Tibial artery (tissue), 4 donors: ENCODE measurements around the gene C1RL.

Experiments
- DNase-seq, 2 donors: peaks; one replicate each; pipeline ENCODE4 v3.0.0-alpha.2; 2019
- H3K27ac ChIP-seq, 2 donors: fragments of 200-600 bp; sonication (generic) in 1 of 2; 1 replicate in 1 of 2; 2 replicates in 1 of 2; pipeline ENCODE4 v1.5.1; 2018 to 2019; ENCODE audit warnings: mild to moderate bottlenecking in 1 of 2
- H3K27me3 ChIP-seq, 2 donors: fragments of 200-600 bp; sonication (generic) in 1 of 2; one replicate each; pipeline versions ENCODE4 v1.5.1 to v1.6.0; 2016 to 2019
- H3K36me3 ChIP-seq, 3 donors: fragments of 200-600 bp; sonication (generic) in 2 of 3; one replicate each; pipeline ENCODE4 v1.5.1; 2016 to 2019; ENCODE audit warnings: mild to moderate bottlenecking in 2 of 3
- H3K4me1 ChIP-seq, 4 donors: fragments of 200-600 bp; sonication (generic) in 2 of 4; 1 replicate in 3 of 4; 2 replicates in 1 of 4; pipeline ENCODE4 v1.5.1; 2016 to 2019
- H3K4me3 ChIP-seq, 2 donors: fragments of 200-600 bp; sonication (generic) in 1 of 2; 1 replicate in 1 of 2; 2 replicates in 1 of 2; pipeline ENCODE4 v1.5.1; 2018 to 2019; ENCODE audit warnings: mild to moderate bottlenecking in 2 of 2
- H3K9me3 ChIP-seq, 3 donors: fragments of 200-600 bp; sonication (generic) in 1 of 3; one replicate each; pipeline ENCODE4 v1.5.1; 2016 to 2019
- CTCF ChIP-seq, 2 experiments: fragments of 200-600 bp in 1 of 2; fragments of 450-650 bp in 1 of 2; IDR thresholded peaks; one replicate each; pipeline ENCODE4 v1.5.1; 2017 to 2019; ENCODE audit warnings: antibody characterized with exemption in 2 of 2, mild to moderate bottlenecking in 1 of 2, moderate library complexity in 1 of 2
- intact Hi-C: fragments of 100-400 bp; cut with DNase I; formaldehyde crosslinking; loops from one replicate; pipeline ENCODE4 v1.15.0; 2023; ENCODE audit warnings: low total_unique reads

Gene C1RL

GRCh38 chr12:7106082-7106481 lies 2.9 kb downstream of the C1RL start:
- peaks cover 0 to 4% (median 0%) of the 10 kb centered on the region in 3 donors for H3K9me3 ChIP-seq
- no peak for TF ChIP-seq CTCF (IDR thresholded peaks at IDR 0.05)
- peaks cover 0 to 26% (median 10%) of the 10 kb centered on the region in 3 donors for H3K36me3 ChIP-seq
- H3K27ac ChIP-seq: no peak overlapping the region
- no peak overlapping the region for H3K4me3 ChIP-seq
- intact Hi-C loops: loop anchor here (5.0 kb wide), 1 partner anchor 89 kb away; the partner anchor contains the start of gene LPCAT3
- peaks cover 0 to 27% (median 14%) of the 10 kb centered on the region in 4 donors for H3K4me1 ChIP-seq
- DNase-seq: no peak
- no peaks in the 10 kb centered on the region for H3K27me3 ChIP-seq

GRCh38 chr12:7103837-7104584 lies 5.0 kb downstream of the C1RL start:
- intact Hi-C loops: no loop called here
- H3K9me3 ChIP-seq: peaks cover 0 to 4% (median 0%) of the 10 kb centered on the region in 3 donors
- TF ChIP-seq CTCF (IDR thresholded peaks at IDR 0.05): no peak
- no peak overlapping the region for H3K27ac ChIP-seq
- DNase-seq: peak in 1 of 2 donors; percentile 44
- H3K4me1 ChIP-seq: peaks cover 0 to 19% (median 6%) of the 10 kb centered on the region in 4 donors
- peaks cover 8 to 40% (median 10%) of the 10 kb centered on the region in 3 donors for H3K36me3 ChIP-seq
- H3K4me3 ChIP-seq: no peak overlapping the region
- H3K27me3 ChIP-seq: no peaks in the 10 kb centered on the region

- Histone ChIP-seq H3K9me3 (peaks cover 0 to 4% (median 0%) of the 10 kb centered on the region in 3 donors), H3K4me1 (peaks cover 0 to 12% (median 1%) of the 10 kb centered on the region in 4 donors), H3K27me3 (no peaks in the 10 kb centered on the region), H3K27ac (no peak overlapping the region), H3K36me3 (peaks cover 10 to 53% (median 12%) of the 10 kb centered on the region in 3 donors), H3K4me3 (no peak overlapping the region)
- TF ChIP-seq CTCF (IDR thresholded peaks at IDR 0.05): no peak
- peak in 1 of 2 donors; percentile 15 for DNase-seq
- intact Hi-C loops: no loop called here
These were observed 6.4 kb downstream of the C1RL start for GRCh38 chr12:7102582-7102981.

GRCh38 chr12:7101694-7102131 lies 7.3 kb downstream of the C1RL start:
- H3K4me3 ChIP-seq: no peak overlapping the region
- no peaks in the 10 kb centered on the region for H3K27me3 ChIP-seq
- intact Hi-C loops: no loop called here
- peak in 1 of 2 donors; percentile 68 for DNase-seq
- H3K4me1 ChIP-seq: peaks cover 0 to 6% (median 0%) of the 10 kb centered on the region in 4 donors
- peak overlapping the region in 1 of 2 donors; percentile 24 for H3K27ac ChIP-seq
- H3K9me3 ChIP-seq: peaks cover 0 to 4% (median 0%) of the 10 kb centered on the region in 3 donors
- TF ChIP-seq CTCF (IDR thresholded peaks at IDR 0.05): no peak
- peaks cover 10 to 57% (median 12%) of the 10 kb centered on the region in 3 donors for H3K36me3 ChIP-seq

GRCh38 chr12:7101047-7101693 lies 7.8 kb downstream of the C1RL start:
- intact Hi-C loops: no loop called here
- no peak for TF ChIP-seq CTCF (IDR thresholded peaks at IDR 0.05)
- H3K36me3 ChIP-seq: peaks cover 10 to 57% (median 12%) of the 10 kb centered on the region in 3 donors
- peaks cover 0 to 2% (median 0%) of the 10 kb centered on the region in 3 donors for H3K9me3 ChIP-seq
- H3K27me3 ChIP-seq: no peaks in the 10 kb centered on the region
- peaks cover 0 to 3% (median 0%) of the 10 kb centered on the region in 4 donors for H3K4me1 ChIP-seq
- no peak overlapping the region for H3K4me3 ChIP-seq
- peak; percentile 20 to 24 for DNase-seq
- peak overlapping the region in 1 of 2 donors; percentile 24 for H3K27ac ChIP-seq
